Fibroblast of peridontal ligament (primary cell): ENCODE results near the gene DISP2.

ENCODE experiments used
- DNase-seq: peaks from one replicate; pipeline ENCODE4 v3.0.0-alpha.2; 2010; ENCODE audit errors: extremely low read depth

DISP2 gene

DNA sequence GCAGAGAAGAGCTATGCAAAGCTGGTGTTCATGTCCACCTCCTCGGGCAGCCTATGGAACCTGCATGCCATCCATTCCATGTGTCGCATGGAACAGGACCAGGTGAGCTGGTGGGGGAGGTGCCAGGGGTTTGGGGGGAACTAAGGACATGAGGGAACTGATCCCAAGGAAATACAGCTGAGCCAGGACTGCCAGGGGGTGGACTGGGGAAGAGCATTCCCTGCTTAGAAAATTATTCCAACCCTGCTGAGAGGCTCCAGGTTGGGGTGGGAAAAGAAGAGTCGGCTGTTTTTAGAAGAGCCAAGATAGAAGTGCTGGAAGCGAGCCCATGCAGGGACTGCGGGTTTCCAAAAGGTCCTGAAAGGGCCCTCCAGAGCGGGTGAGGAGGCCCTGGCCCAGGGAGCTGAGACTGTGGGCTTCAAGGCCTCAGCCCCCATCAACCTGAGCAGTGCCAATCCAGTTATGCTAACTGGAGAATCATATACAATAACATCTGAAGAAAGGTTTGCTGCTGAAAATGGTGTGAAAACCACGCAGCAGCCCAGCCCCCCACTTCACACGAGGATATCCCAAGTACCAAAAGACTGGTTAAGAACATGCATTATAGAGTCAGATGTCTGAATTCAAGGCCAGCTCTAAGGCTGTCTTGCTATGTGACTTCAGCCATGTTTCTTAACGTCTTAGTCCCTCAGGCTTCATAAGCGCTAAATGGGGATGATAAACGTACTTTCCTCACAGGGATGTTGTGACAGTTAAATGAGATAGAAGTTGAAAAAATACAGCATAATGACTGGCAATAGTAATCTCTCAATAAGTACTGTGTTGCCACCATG is 7.8 kb downstream of the DISP2 start:
- no peak for DNase-seq

DNA sequence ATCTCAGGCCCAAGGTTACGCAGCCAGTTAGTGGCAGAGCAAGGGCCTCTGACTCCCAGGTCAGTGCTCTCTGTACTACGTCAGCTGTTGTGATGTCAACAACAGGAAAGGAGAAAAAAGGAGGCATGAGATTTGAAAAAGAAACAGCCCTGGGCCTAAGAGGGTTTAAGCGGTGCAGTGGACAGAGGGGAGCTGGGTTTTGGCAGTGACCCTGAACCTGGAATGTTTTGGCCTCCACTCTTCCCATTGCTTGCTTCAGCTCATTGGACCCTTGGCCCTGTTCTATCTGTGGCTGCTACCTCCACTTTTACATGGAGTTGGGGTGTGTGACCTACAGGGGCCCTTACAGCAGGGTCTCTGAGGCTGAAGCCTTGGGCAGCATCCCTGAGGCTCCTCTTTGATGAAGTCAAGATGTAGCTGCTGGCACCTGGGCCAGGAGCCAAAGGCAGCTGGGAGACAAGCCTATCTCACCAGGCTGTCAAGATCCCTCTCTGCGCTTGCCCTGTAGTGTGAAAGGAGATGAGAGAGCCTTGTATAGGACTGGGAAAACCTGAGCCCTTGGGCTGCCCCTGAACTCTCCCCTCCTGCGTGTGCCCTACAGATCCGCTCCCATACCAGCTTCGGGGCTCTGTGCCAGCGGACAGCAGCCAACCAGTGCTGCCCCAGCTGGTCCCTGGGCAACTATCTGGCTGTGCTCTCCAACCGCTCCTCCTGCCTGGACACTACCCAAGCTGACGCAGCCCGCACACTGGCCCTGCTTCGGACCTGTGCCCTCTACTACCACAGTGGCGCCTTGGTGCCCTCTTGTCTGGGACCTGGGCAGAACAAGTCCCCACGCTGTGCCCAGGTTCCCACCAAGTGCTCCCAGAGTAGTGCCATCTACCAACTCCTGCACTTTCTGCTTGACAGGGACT is 8.7 kb downstream of the DISP2 start:
- DNase-seq = no peak

DNA sequence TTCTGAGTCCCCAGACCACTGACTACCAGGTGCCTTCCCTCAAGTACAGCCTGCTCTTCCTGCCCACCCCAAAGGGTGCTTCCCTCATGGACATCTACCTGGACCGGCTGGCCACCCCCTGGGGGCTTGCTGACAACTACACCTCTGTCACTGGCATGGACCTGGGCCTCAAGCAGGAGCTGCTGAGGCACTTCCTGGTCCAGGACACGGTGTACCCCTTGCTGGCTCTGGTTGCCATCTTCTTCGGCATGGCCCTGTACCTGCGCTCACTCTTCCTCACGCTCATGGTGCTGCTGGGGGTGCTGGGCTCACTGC is 9.3 kb downstream of the DISP2 start:
- no peak for DNase-seq

DNA sequence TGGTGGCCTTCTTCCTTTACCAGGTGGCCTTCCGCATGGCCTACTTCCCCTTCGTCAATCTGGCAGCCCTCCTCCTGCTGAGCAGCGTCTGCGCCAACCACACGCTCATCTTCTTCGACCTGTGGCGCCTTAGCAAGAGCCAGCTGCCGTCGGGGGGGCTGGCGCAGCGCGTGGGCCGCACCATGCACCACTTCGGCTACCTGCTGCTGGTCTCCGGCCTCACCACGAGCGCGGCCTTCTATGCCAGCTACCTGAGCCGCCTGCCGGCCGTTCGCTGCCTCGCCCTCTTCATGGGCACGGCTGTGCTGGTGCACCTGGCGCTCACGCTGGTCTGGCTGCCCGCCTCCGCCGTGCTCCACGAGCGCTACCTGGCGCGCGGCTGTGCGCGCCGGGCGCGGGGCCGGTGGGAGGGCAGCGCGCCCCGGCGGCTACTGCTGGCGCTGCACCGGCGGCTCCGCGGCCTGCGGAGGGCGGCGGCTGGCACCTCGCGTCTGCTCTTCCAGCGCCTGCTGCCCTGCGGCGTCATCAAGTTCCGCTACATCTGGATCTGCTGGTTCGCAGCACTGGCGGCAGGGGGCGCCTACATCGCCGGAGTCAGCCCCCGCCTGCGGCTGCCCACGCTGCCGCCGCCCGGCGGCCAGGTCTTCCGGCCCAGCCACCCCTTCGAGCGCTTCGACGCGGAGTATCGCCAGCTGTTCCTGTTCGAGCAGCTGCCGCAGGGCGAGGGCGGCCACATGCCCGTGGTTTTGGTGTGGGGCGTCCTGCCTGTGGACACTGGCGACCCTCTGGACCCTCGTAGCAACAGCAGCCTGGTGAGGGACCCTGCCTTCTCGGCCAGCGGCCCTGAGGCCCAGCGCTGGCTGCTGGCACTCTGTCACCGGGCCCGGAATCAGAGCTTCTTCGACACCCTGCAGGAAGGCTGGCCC is 9.9 kb downstream of the DISP2 start:
- DNase-seq = peak; percentile 77

DNA sequence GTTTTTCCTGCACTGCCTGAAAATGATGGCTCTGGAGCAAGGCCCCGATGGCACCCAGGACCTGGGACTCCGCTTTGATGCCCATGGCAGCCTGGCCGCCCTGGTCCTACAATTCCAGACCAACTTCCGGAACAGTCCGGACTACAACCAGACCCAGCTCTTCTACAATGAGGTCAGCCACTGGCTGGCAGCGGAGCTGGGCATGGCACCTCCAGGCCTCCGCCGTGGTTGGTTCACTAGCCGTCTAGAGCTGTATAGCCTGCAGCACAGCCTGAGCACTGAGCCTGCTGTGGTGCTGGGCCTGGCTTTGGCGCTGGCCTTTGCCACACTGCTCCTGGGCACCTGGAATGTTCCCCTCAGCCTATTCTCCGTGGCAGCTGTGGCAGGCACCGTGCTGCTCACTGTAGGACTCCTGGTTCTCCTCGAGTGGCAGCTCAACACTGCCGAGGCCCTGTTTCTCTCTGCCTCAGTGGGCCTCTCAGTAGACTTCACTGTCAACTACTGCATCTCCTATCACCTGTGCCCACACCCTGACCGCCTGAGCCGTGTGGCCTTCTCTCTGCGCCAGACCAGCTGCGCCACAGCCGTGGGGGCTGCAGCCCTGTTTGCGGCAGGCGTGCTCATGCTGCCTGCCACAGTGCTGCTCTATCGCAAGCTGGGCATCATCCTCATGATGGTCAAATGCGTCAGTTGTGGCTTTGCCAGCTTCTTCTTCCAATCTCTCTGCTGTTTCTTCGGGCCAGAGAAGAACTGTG is 10.9 kb downstream of the DISP2 start:
- DNase-seq = no peak

DNA sequence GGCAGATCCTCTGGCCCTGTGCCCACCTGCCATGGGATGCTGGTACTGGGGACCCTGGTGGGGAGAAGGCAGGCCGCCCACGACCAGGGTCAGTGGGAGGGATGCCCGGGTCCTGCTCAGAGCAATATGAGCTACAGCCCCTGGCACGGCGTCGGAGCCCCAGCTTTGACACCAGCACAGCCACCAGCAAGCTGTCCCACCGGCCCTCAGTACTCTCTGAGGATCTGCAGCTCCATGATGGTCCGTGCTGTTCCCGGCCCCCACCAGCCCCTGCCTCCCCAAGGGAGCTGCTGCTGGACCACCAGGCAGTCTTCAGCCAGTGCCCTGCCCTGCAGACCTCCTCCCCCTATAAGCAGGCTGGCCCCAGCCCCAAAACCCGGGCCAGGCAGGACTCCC is 11.5 kb downstream of the DISP2 start:
- no peak for DNase-seq

DNA sequence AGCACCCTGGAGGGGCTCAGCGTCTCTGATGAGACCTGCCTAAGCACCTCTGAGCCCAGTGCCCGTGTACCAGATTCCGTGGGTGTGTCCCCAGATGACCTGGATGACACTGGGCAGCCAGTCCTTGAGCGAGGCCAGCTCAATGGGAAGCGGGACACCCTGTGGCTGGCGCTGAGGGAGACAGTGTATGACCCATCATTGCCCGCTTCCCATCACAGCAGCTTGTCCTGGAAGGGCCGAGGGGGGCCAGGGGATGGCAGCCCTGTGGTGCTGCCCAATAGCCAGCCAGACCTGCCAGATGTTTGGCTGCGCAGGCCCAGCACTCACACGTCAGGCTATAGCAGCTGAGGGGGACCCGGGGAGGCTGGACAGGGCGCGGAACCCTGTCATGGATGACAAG is 12.0 kb downstream of the DISP2 start:
- DNase-seq = no peak

DNA sequence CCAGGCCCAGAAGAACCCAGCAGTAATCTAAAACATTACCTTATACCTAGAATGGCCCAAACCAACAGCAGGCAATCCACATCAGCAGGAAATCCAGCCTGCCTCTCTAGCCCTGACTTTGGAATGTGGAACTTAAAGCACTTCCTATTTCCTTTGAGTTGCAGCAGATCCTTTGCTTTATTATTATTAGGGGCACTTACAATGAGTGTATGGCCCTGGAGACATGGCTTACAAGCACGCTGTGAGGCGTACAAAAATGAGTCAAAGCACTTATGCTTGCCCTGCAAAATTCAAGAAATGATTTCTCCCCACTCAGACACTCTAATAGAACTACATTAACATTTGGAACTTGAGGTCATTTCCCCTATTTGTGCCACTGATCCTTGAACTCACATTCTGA is 15.0 kb downstream of the DISP2 start:
- DNase-seq = peak; percentile 40

DNA sequence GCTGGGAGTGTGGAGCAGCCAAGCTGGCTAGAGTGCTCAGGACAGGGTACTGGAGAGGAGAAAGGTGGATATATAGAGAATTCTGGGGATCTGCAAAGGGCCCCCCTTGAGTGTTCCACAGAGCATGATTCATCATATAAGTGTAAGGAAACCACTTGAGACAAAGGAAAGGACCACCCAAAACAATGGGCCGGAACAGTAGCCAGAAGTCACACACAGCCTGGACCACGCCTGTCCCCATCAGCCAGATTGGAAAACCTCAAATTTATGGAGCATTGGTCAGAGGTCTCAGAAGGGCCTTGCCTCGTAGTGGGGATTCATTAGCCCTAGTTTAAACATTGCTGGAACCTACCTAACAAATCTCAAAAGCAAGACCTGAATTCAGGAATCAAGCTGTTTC is 19.6 kb downstream of the DISP2 start:
- DNase-seq = no peak

DNA sequence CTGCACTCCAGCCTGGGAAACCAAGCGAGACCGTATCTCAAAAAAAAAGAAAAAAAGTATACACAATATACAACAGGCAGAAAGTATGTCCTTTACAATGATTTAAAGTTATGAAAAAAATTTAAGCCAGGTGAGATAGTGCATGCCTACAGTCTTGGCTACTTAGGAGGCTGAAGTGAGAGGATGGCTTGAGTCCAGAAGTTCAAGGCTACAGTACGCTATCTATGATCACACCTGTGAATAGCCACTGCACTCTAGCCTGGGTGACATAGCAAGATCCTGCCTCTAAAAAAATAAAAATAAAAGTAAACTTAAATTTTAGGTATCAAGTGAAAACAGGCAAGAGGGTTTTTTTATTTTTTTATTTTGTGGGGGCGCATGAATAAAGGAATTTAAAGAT is 21.4 kb downstream of the DISP2 start:
- DNase-seq = no peak

DNA sequence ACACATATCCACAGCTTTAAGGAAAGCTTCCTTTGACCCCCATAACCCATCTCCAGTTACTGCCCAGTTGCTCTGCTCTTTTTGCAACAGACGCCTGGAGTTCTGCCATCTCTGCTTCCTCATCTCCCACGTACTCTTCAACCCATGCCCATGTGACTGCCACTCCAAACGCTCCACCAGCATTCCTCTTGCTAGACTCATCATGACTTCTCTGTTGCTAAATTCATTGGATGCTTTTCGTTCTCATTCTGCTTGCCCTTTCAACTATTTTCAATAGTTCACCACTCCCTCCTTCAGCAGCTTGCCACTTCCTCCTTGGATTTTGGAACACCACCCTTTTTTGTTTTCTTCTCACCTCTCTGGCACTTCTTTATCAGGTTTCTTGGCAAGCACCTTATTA is 21.8 kb downstream of the DISP2 start:
- DNase-seq = peak; percentile 100

DNA sequence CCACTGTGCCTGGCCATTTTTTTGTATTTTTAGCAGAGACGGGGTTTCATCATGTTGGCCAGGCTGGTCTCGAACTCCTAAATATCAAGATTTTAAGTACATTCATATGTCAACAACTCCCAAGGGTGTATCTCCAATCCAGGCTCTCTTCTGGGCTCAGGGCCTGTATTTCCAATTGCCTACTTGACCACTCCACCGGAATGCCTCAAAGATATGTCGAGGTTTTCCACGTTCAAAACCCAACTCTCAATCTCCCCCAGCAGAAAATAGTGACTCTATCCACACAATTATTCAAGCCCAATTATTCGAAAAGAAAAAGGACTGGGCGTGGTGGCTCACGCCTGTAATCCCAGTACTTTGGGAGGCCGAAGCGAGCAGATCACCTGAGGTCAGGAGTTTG is 22.6 kb downstream of the DISP2 start:
- DNase-seq = no peak

DNA sequence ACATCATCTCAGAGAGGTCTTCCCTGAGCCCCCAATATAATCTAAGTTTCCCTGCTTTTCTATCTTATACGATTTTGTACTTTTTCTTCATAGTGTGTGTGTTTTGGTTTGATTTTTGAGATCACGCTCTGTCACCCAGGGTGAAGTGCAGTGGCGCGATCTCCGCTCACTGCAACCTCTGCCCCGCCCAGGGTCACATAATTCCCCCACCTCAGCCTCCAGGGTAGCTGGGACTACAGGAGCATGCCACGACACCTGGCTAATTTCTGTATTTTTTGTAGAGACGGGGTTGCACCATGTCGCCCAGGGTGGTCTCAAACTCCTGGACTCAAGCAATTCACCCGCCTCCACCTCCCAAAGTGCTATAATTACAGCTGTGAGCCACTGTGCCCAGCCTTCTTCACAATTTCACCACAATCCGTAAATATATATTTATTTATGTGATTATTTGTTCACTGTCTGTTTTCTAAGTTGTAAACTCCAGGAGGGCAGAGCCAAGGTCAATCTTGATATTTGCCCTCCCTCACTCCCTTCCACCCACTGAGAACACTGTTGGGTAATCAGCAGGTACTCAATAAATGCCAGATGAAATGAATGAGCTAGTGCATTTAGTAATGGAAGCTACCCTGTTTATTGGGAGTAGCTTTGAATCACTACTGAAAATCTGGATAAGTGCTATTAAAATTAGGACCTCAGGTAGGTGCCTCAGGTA is 24.0 kb downstream of the DISP2 start:
- DNase-seq = no peak

DNA sequence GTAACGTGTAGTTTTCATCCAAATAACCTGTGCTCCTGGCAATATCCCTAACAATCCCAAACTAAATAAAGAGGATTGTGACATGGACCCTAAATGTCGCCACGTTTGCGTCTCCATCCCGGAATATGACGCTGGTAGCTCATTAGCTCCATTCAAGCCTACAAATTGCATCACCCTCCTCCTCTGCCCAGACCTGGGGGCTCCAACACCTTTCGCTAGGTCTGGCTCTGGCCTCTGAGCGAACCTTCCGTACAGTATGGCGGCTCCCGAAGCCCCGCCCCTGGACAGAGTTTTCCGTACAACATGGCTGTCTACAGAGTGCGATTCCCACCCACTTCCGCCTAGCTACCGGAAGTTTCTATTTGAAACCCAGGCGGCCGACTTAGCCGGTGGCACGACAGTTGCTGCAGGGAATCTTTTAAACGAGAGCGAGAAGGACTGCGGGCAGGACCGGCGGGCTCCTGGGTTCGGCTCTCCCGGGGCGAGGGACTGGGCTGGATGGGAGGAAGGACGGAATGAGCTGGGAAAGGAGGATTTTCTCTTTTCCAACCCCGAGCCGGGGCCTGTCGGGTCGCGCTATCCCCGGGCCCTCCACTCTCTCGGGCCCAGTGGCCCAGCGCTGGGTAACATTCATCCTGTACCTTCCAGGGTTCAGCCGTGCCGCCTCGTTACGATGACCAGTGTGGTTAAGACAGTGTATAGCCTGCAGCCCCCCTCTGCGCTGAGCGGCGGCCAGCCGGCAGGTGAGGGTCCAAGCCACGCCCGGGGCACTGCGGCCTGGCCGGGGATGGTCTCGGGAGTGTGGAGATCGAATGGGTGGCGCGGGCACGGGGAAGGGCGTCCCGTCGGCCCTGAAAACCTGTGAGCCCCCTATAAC is 24.8 kb downstream of the DISP2 start, which contains the start of gene KNSTRN:
TSS of gene KNSTRN (plus strand) at position 142 of the 877 bp plus-strand sequence. CDS start at position 257, 115 bp downstream.
- DNase-seq = peak; percentile 93

DNA sequence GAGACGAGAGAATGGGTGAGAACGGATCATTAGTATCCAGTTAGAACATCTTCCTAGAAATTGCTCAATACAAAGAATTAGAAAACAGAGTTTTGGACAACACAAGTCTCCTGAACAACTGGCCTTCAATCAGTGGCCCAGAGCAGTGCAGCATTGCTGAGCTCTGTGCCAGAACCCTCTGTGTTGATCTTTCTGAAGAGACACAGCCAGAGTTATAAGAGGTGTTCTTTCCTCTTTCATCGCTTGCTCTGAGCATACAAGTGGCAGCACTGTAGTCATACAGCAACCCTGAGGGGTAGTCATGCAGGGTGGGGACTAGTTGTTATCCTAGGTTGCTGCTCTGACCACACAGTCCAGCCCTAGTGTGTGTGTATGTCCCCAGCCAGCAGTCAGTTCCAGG is 28.5 kb downstream of the DISP2 start:
- DNase-seq = no peak

DNA sequence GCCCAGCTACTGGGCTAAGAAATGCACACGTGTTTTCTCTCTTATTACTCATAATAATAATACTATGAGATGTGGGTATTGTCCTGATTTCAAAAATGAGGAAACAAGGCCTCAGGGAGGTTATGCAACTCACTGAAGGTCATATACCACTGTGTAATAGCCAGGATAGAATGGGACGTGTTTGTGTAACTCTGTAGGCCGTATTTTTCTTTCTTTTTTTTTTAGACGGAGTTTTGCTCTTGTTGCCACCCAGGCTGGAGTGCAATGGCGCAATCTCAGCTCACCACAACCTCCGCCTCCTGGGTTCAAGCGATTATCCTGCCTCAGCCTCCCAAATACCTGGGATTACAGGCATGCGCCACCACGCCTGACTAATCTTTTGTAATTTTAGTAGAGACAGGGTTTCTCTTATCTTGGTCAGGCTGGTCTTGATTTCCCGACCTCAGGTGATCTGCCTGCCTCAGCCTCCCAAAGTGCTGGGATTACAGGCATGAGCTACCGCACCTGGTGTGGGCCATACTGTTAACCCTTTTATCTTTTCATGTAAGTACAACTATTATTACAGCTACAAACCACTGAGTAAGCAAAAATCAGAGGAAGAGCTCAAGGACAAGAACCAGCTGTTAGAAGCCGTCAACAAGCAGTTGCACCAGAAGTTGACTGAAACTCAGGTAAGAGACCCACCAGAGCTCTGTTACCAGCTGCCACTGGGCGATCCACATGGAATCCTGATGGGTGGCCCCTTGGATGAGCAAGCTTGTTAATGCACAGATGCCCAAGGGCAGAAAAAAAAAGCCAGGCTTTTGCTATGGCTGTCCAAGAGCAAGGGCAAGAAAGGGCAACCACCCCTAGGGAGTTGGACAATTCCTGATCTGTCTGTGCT is 31.2 kb downstream of the DISP2 start:
- no peak for DNase-seq

DNA sequence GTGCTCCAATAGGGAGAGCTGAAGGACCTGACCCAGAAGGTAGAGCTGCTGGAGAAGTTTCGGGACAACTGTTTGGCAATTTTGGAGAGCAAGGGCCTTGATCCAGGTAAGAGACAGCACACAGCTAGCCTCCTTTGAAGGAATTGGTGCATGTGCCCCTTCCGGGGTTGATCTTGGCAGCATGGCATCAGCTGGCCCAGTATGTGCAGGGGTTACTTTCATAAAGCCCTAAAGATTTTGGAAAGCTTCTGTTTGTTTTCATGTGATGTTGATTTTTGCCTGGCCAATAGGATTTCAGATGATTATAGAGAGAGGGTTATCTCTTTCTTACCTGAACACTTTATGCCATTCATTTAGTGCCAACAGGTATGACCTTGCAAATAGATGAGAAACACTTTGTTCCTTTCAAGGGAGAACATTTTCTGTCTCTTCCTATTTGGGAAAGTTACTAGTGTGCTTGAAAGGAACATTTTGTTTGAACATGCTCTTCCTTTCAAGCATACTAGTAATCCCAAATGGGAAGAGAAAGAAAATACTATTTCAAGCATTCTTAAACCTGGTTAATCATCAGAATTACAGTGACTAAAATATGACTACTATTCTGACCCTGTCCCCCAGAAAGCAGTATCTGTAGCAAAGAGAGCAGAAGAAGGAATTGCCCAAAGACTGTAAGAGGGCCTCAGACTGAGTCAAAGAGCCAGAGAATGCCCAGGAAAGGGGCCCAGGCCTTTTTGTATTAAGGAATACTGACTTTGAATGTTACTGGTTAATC is 32.0 kb downstream of the DISP2 start:
- DNase-seq = no peak
